Gastrocnemius medialis (tissue), 4 donors: ENCODE data around the gene IQCB1.

ENCODE experiments used
- CTCF ChIP-seq, 5 experiments: fragments of 450-650 bp in 3 of 5; fragments of 200-600 bp in 2 of 5; sonication (generic) in 2 of 5; IDR thresholded peaks in 4 of 5; conservative IDR thresholded peaks in 1 of 5; 1 replicate in 4 of 5; 2 replicates in 1 of 5; pipeline ENCODE4 v1.5.1; 2016 to 2019; ENCODE audit warnings: antibody characterized with exemption in 5 of 5, mild to moderate bottlenecking in 3 of 5, moderate library complexity in 3 of 5
- POLR2A ChIP-seq, 2 donors: fragments of 450-650 bp; IDR thresholded peaks; one replicate each; pipeline ENCODE4 v1.6.1; 2017; ENCODE audit warnings: antibody characterized with exemption in 2 of 2, mild to moderate bottlenecking in 2 of 2, moderate library complexity in 2 of 2

GRCh38 chr3:121800906-121801305 is 34.0 kb downstream of the IQCB1 start:
- no peak for TF ChIP-seq POLR2A (IDR thresholded peaks at IDR 0.05)
- no peak for TF ChIP-seq CTCF (IDR thresholded peaks at IDR 0.05 in 4 of 5, conservative IDR thresholded peaks at IDR 0.05 in 1 of 5)
